Panc1 (cell line): ENCODE results near the gene FXYD7. TPM values are rescaled to one million over a fixed set of nuclear protein-coding genes. Genes with fewer than 3 reads are reported as not detected.
"Not testable (repeated sequence)": the region's sequence is repeated elsewhere in the genome, so short reads cannot be mapped to it uniquely, and the experiment has no call there.

ENCODE experiments used
- ATAC-seq: fragments of 200-7000 bp; cut with Tn5 transposase; 2 replicates; pipeline ENCODE4 v1.9.1; 2020; ENCODE audit warnings: mild to moderate bottlenecking, moderate library complexity
- BruUV-seq: library from RNA; stranded (reverse); fragments of 400-500 nt; replicated peaks from 2 replicates; lab custom pipeline; 2021; lab: Mats Ljungman, UMichigan
- CTCF ChIA-PET: fragments of 300-600 bp; sonication (Branson Sonifier 250); formaldehyde crosslinking; loops from one replicate; lab custom pipeline; 2022; ENCODE audit warnings: antibody characterized with exemption; lab: Charles Lee
- POLR2A ChIA-PET: fragments of 300-600 bp; sonication (Branson Sonifier 250); formaldehyde crosslinking; loops from one replicate; lab custom pipeline; 2022; ENCODE audit warnings: antibody characterized with exemption; lab: Charles Lee
- DNase-seq: peaks from one replicate; pipeline ENCODE4 v3.0.0-alpha.2; 2010; ENCODE audit warnings: low read depth, low spot score
- H3K27ac ChIP-seq: 2 replicates; pipeline ENCODE4 v1.5.1; 2011; ENCODE audit warnings: mild to moderate bottlenecking, low read length, inconsistent platforms
- H3K27me3 ChIP-seq: fragments of 200-500 bp; sonication (Bioruptor generic); 2 replicates; pipeline ENCODE4 v1.6.0; 2014; ENCODE audit warnings: low read length, inconsistent platforms; ENCODE audit not compliant: control insufficient read depth, insufficient read depth
- H3K36me3 ChIP-seq: fragments of 200-500 bp; sonication (Bioruptor generic); 2 replicates; pipeline ENCODE4 v1.5.1; 2014; ENCODE audit warnings: inconsistent platforms, mild to moderate bottlenecking, low read length, moderate library complexity; ENCODE audit not compliant: control insufficient read depth, insufficient read depth
- H3K4me1 ChIP-seq: 2 replicates; pipeline ENCODE4 v1.5.1; 2011; ENCODE audit warnings: inconsistent platforms, mild to moderate bottlenecking, low read length, moderate library complexity; ENCODE audit not compliant: control insufficient read depth, insufficient read depth
- H3K4me3 ChIP-seq, 2 experiments: 2 replicates each; pipeline ENCODE4 v1.5.1; 2011 to 2012; ENCODE audit warnings: low read depth in 2 of 2, low read length in 2 of 2, mild to moderate bottlenecking in 2 of 2, inconsistent platforms in 1 of 2, moderate library complexity in 1 of 2
- H3K9me3 ChIP-seq: fragments of 200-500 bp; sonication (Bioruptor generic); 2 replicates; pipeline ENCODE4 v1.5.1; 2014; ENCODE audit warnings: low read depth, mild to moderate bottlenecking, inconsistent platforms, low read length, moderate library complexity; ENCODE audit not compliant: control insufficient read depth, insufficient read depth
- POLR2AphosphoS5 ChIP-seq: IDR thresholded peaks from 2 replicates; pipeline ENCODE4 v1.6.1; 2012; ENCODE audit warnings: mild to moderate bottlenecking, low read depth, low read length, moderate library complexity
- SIN3A ChIP-seq: IDR thresholded peaks from 2 replicates; pipeline ENCODE4 v1.6.1; 2012; ENCODE audit warnings: low read depth, mild to moderate bottlenecking, low read length, moderate library complexity, borderline replicate concordance; ENCODE audit not compliant: insufficient read depth
- TCF7L2 ChIP-seq: IDR thresholded peaks from 2 replicates; pipeline ENCODE4 v1.6.1; 2011; ENCODE audit warnings: mild to moderate bottlenecking, low read depth, low read length, inconsistent platforms
- in situ Hi-C: cut with HindIII; loops from 2 replicates; pipeline ENCODE4 v1.10.0; 2016; ENCODE audit warnings: low sequenced_read_pairs, low pct_unique_long_range_greater_than_20kb
- intact Hi-C: fragments of 100-400 bp; cut with micrococcal nuclease; formaldehyde crosslinking; loops from one replicate; pipeline ENCODE4 v1.10.0; 2022; ENCODE audit not compliant: unreplicated experiment
- total RNA-seq: library from RNA; stranded (reverse); gene quantifications from one replicate; pipeline ENCODE4 v1.2.1, GENCODE V29; 2021; ENCODE audit not compliant: unreplicated experiment
- TF ChIP-seq, protein P1 (sequence below): fragments of 450-650 bp; IDR thresholded peaks from 2 replicates; pipeline ENCODE4 v1.5.1; 2017; ENCODE audit warnings: mild to moderate bottlenecking
- TF ChIP-seq, protein P2 (sequence below), 2 experiments: IDR thresholded peaks; 2 replicates each; pipeline ENCODE4 v1.6.1; 2011 to 2012; ENCODE audit warnings: low read depth in 2 of 2, control low read depth in 1 of 2, low read length in 1 of 2, mild to moderate bottlenecking in 1 of 2, moderate library complexity in 1 of 2; ENCODE audit not compliant: insufficient read depth in 1 of 2

FXYD7 gene
- total RNA-seq, 1 experiment from 2014 or later: not detected

DNA sequence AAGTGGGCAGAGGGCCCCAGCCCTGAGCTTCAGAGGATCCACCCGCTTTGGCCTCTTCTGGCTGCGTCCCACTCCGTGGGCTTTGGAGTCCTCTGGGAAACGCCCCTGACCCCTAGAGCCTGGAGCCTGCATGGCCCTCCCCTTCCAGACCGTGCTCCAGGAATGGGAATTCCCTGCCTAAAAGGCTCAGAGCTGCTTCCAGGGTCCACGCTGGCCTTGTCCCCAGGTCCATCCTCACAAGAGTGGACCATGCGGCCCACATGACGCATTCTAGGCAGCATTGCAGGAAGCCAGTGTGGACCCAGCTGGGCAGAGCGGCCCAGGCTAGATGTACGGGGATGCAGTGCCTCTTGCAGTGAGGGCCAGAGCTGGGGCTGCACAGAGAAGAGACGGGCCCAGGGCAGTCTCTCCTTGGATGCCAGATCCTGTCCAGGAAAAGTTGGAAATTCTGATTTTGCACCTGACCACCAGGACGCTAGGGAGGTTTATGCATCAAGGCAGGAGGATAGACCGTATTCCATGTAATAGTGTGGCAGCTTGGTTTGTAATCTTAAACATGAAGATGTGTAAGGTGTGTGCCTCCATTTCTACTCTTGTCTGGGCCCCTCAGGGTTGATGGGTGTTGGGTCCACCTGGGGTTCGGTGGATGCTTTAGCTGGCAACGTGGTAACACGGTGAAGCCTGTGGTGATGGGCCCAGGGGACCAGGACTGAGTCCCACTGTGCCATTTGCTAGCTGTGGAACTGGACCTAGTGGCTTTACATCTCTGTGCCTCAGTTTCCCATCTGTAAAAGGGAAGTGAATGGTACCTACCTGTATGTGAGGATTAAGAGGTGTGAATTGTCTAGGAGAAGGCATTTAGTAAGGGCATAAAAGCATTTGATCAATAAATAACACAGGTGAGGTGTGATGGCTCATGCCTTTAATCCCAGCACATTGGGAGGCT lies 42.2 kb upstream of the FXYD7 start:
- Histone ChIP-seq H3K36me3 (no peaks in the 10 kb centered on the region), H3K4me1 (no peaks in the 10 kb centered on the region), H3K27ac (no peak overlapping the region), H3K9me3 (no peaks in the 10 kb centered on the region), H3K27me3 (no peaks in the 10 kb centered on the region), H3K4me3 (no peak overlapping the region)
- DNase-seq (no peak), ATAC-seq (peak; percentile 31; the same call in 1 of the 2 replicates)
- ChIA-PET POLR2A (interaction anchor here (0.7 kb wide), 1 partner anchor 11 kb away, joined by 4 read pairs; no protein-coding TSS in a partner anchor), CTCF (no interaction called here)
- intact Hi-C loops: no loop called here
- no TSS peak for BruUV-seq
- TF ChIP-seq, protein P1, sequence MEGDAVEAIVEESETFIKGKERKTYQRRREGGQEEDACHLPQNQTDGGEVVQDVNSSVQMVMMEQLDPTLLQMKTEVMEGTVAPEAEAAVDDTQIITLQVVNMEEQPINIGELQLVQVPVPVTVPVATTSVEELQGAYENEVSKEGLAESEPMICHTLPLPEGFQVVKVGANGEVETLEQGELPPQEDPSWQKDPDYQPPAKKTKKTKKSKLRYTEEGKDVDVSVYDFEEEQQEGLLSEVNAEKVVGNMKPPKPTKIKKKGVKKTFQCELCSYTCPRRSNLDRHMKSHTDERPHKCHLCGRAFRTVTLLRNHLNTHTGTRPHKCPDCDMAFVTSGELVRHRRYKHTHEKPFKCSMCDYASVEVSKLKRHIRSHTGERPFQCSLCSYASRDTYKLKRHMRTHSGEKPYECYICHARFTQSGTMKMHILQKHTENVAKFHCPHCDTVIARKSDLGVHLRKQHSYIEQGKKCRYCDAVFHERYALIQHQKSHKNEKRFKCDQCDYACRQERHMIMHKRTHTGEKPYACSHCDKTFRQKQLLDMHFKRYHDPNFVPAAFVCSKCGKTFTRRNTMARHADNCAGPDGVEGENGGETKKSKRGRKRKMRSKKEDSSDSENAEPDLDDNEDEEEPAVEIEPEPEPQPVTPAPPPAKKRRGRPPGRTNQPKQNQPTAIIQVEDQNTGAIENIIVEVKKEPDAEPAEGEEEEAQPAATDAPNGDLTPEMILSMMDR: no peak
- TF ChIP-seq POLR2AphosphoS5 (no peak), SIN3A (no peak), TCF7L2 (no peak)
- TF ChIP-seq, protein P2, sequence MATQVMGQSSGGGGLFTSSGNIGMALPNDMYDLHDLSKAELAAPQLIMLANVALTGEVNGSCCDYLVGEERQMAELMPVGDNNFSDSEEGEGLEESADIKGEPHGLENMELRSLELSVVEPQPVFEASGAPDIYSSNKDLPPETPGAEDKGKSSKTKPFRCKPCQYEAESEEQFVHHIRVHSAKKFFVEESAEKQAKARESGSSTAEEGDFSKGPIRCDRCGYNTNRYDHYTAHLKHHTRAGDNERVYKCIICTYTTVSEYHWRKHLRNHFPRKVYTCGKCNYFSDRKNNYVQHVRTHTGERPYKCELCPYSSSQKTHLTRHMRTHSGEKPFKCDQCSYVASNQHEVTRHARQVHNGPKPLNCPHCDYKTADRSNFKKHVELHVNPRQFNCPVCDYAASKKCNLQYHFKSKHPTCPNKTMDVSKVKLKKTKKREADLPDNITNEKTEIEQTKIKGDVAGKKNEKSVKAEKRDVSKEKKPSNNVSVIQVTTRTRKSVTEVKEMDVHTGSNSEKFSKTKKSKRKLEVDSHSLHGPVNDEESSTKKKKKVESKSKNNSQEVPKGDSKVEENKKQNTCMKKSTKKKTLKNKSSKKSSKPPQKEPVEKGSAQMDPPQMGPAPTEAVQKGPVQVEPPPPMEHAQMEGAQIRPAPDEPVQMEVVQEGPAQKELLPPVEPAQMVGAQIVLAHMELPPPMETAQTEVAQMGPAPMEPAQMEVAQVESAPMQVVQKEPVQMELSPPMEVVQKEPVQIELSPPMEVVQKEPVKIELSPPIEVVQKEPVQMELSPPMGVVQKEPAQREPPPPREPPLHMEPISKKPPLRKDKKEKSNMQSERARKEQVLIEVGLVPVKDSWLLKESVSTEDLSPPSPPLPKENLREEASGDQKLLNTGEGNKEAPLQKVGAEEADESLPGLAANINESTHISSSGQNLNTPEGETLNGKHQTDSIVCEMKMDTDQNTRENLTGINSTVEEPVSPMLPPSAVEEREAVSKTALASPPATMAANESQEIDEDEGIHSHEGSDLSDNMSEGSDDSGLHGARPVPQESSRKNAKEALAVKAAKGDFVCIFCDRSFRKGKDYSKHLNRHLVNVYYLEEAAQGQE (IDR thresholded peaks at IDR 0.05; ENCODE audit: insufficient read depth in 1 of 2, low read depth in 2 of 2, low read length in 1 of 2): no peak
- in situ Hi-C loops: no loop called here

DNA sequence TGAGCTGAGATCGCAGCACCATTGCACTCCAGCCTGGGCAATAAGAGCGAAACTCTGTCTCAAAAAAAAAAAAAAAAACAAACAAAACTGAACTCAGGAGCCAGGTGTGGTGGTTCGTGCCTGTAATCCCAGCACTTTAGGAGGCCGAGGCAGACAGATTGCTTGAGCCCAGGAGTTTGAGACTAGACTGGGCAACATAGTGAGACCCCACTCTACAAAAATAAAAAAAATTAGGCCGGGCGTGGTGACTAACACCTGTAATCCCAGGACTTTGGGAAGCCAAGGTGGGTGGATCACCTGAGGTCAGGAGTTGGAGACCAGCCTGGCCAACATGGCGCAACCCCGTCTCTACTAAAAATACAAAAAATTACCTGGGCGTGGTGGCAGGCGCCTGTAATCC lies 41.1 kb upstream of the FXYD7 start:
- H3K27me3 ChIP-seq, POLR2A ChIA-PET, H3K4me3 ChIP-seq, DNase-seq, H3K9me3 ChIP-seq, BruUV-seq, in situ Hi-C loops, intact Hi-C loops, H3K27ac ChIP-seq, ATAC-seq, H3K4me1 ChIP-seq, H3K36me3 ChIP-seq: not testable (repeated sequence)
- CTCF ChIA-PET: interaction anchor here (1.0 kb wide), 1 partner anchor 34 kb away, joined by 3 read pairs; no protein-coding TSS in a partner anchor

DNA sequence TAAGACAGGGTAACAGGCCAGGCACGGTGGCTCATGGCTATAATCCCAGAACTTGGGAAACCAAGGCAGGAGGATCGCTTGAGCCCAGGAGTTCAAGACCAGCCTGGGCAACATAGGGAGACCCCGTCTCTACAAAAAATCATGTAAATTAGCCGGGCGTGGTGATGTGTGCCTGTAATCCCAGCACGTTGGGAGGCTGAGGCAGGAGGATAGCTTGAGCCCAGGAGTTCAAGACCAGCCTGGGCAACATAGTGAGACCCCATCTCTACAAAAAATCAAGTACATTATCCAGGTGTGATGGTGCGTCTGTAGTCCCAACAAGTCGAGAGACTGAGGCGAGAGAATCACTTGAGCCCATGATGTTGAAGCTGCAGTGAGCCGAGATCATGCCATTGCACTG lies 39.4 kb upstream of the FXYD7 start:
- H3K27me3 ChIP-seq, POLR2A ChIA-PET, H3K4me1 ChIP-seq, in situ Hi-C loops, CTCF ChIA-PET, H3K36me3 ChIP-seq, H3K27ac ChIP-seq, BruUV-seq, intact Hi-C loops, ATAC-seq, H3K9me3 ChIP-seq, H3K4me3 ChIP-seq, DNase-seq: not testable (repeated sequence)
